Middle frontal gyrus (tissue), 1 donor: ENCODE results near the gene CEP41.

ENCODE experiments used
- DNase-seq: peaks from one replicate; pipeline ENCODE4 v3.0.0-alpha.2; 2015; ENCODE audit warnings: low spot score; ENCODE audit errors: extremely low spot score

The CEP41 gene

GRCh38 chr7:130352194-130353074, 88.4 kb downstream of the CEP41 start:
- no peak for DNase-seq

DNA sequence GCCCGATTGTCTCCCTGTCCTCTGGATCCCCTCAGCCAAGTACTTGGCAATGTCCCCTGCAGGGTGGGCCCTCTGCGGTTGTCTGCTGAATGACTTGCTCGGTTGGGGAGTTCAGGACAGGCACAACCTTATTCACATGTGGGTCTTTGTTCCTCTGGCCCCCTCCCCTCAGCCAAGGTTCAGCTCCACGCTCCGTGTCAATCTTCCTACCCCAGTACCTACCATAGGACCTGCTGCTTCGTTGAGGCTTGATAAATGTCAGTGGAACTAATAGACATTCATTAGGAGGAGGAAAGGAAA, 89.1 kb downstream of the CEP41 start:
- DNase-seq, result no peak

DNA sequence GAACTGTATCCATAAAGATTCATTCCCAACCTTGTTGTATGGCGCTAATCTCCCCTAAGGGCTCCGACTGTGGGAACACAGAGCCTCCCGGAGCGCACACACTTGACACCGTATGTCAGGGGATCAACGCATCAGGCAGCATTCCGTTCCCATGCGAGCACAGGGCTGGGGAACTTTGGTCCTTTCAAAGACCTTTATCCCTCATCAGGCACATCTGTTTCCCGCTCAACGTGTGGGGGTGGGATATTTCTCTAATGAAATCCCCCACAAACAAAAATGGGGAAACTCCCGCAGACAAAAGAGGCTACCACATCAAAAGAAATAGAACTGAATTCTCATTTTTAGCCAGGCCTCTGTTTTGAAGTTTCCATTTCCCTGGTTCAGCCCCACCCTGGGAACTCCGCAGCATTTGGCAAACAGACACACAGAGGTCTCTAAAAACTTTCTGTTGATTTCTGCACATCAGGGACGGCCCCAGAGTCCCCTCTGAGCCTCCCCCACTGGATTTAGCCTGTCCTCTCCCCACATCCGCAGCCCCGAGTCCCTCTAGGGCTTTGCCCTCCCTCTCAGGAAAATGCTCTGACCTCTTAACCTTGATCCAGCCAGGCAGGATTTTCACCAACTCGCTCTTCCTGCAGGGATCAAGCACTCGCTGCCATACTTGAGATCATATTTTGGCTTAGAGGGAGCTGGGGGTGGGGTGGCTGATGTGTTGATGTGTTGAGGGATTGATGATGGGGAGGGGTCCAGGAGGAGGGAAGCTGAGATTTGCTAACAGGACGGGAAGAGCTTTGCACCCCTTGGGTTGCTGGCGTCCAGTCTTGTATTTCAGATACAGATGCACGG, 89.6 kb downstream of the CEP41 start:
- DNase-seq, result no peak

GRCh38 chr7:130349911-130350782, 90.7 kb downstream of the CEP41 start:
- DNase-seq, result no peak

- no peak for DNase-seq
Measured at GRCh38 chr7:130346941-130347340, 93.9 kb downstream of the CEP41 start.

DNA sequence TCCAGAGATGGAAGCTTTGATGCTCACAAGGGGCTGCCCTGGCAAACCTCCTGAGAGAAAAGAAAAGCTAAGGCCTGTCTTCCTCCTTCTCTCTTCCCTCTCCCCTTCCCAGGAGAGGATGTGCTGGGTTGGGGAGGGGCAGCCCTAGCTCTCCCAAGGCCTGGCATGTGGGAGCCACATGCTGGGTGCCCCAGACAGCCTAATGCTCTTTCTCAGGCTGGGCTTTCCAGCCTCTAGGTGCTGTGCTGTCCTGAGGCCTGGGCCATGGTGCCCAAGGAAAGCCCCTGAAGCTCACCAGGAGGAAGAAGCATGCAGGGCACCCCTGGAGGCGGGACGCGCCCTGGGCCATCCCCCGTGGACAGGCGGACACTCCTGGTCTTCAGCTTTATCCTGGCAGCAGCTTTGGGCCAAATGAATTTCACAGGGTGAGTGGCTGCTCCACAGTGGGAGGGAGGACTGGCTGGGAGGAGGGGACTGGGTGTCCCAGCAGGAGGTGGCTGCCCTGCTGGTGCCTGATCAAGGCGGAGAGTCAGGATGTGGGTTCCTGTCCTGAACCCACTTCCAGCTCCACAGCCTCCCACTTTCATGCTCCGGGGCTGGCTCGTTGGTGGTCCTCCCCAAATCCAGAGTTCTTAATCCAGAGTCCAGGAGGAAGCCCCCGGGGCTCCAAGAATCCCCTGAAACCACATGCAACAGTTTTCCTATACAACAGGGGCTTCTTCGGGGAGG, 94.5 kb downstream of the CEP41 start:
- no peak for DNase-seq

- DNase-seq, result no peak
Measured at GRCh38 chr7:130345725-130346124, 95.1 kb downstream of the CEP41 start.

- no peak for DNase-seq
Measured at GRCh38 chr7:130345136-130345535, 95.7 kb downstream of the CEP41 start.

DNA sequence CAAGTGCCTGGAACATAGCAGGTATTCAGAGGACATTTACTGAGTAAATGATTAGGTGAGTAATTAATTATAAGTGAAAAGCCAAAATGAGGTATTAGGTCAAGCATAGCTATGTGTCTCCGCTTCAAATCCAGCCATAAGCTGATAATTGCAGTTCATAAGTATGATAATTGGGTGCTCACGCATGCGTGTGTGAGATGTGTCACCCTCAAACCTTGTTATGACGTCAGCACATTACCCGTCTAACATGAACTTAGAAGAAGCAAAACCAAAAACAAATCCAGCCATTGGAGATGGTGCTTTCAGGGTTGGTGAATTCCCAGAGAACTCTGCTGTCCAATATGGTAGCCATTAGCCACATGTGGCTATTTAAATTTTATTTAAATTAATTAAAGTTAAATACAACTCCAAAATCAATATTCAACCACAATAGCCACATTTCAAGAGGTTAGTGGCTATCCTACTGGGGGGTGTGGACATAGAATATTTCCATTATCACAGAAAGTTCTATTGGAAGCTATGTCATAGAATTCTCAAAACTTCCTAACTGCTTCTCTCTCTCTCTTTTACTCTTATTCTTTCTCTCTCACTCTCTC, 96.4 kb downstream of the CEP41 start, which contains the start of gene CPA5:
Gene CPA5 (plus strand): TSS at position 546 of the 596 bp plus-strand sequence. CDS start 1,670 bp downstream, outside the sequence.
- DNase-seq, result no peak
